ENCODE measurements around the gene PLBD2. TPM values are rescaled to one million over a fixed set of nuclear protein-coding genes. Genes with fewer than 3 reads are reported as not detected.
"Not testable (repeated sequence)": the region's sequence is repeated elsewhere in the genome, so short reads cannot be mapped to it uniquely, and the experiment has no call there.

PLBD2 gene
- polyA plus RNA-seq, 1 donor from 2014 or later = 7.1 TPM

- Mint-ChIP-seq H3K36me3 (no peaks in the 10 kb centered on the region), H3K4me3 (no peak overlapping the region), H3K9me3 (no peaks in the 10 kb centered on the region)
Observed at GRCh38 chr12:113348849-113349536, 9.4 kb upstream of the PLBD2 start.

GRCh38 chr12:113351089-113351488 lies 7.3 kb upstream of the PLBD2 start:
- Mint-ChIP-seq H3K36me3 (peaks cover 1% of the 10 kb centered on the region), H3K27ac (no peak overlapping the region), H3K4me1 (peaks cover 0 to 2% (median 2%) of the 10 kb centered on the region in 3 donors), H3K27me3 (peaks cover 9% of the 10 kb centered on the region), H3K4me3 (no peak overlapping the region), H3K9me3 (no peaks in the 10 kb centered on the region)

More at GRCh38 chr12:113348849-113349536, 9.4 kb upstream of the PLBD2 start:
- no peak overlapping the region for H3K27ac Mint-ChIP-seq
- peaks cover 6% of the 10 kb centered on the region for H3K27me3 Mint-ChIP-seq
- H3K4me1 Mint-ChIP-seq = peaks cover 0 to 2% (median 2%) of the 10 kb centered on the region in 3 donors

- not testable (repeated sequence) for H3K36me3 Mint-ChIP-seq, H3K4me3 Mint-ChIP-seq, H3K9me3 Mint-ChIP-seq, H3K4me1 Mint-ChIP-seq, H3K27ac Mint-ChIP-seq, H3K27me3 Mint-ChIP-seq
Observed at GRCh38 chr12:113354192-113354591, 4.2 kb upstream of the PLBD2 start.

GRCh38 chr12:113359133-113359938 lies 949 bp downstream of the PLBD2 start:
- Mint-ChIP-seq H3K4me1 (peaks cover 9 to 15% (median 10%) of the 10 kb centered on the region in 3 donors), H3K27ac (peak overlapping the region; percentile 62 to 82 (median 64)), H3K27me3 (peaks cover 1% of the 10 kb centered on the region), H3K9me3 (no peaks in the 10 kb centered on the region), H3K36me3 (peaks cover 1% of the 10 kb centered on the region), H3K4me3 (peak overlapping the region; percentile 78 to 90 (median 80))

GRCh38 chr12:113359939-113360748 lies 1.8 kb downstream of the PLBD2 start:
- Mint-ChIP-seq H3K27me3 (no peaks in the 10 kb centered on the region), H3K4me3 (peak overlapping the region in 3 of 4 donors; percentile 12 to 78 (median 12)), H3K36me3 (peaks cover 1% of the 10 kb centered on the region), H3K27ac (peak overlapping the region in 2 of 3 donors; percentile 75 to 82), H3K4me1 (peaks cover 9 to 15% (median 10%) of the 10 kb centered on the region in 3 donors), H3K9me3 (no peaks in the 10 kb centered on the region)

GRCh38 chr12:113361574-113362370 lies 3.4 kb downstream of the PLBD2 start:
- H3K36me3 Mint-ChIP-seq = peaks cover 6% of the 10 kb centered on the region
- H3K27ac Mint-ChIP-seq = peak overlapping the region in 2 of 3 donors; percentile 67 to 79
- no peaks in the 10 kb centered on the region for H3K9me3 Mint-ChIP-seq
- H3K4me3 Mint-ChIP-seq = no peak overlapping the region
- no peaks in the 10 kb centered on the region for H3K27me3 Mint-ChIP-seq
- H3K4me1 Mint-ChIP-seq = peaks cover 9 to 16% (median 13%) of the 10 kb centered on the region in 3 donors

- H3K4me1 Mint-ChIP-seq = peaks cover 0 to 9% (median 7%) of the 10 kb centered on the region in 3 donors
- no peaks in the 10 kb centered on the region for H3K9me3 Mint-ChIP-seq
- peak overlapping the region in 1 of 4 donors; percentile 66 for H3K4me3 Mint-ChIP-seq
- peaks cover 8% of the 10 kb centered on the region for H3K36me3 Mint-ChIP-seq
- H3K27ac Mint-ChIP-seq = peak overlapping the region in 1 of 3 donors; percentile 34
- H3K27me3 Mint-ChIP-seq = no peaks in the 10 kb centered on the region
Observed at GRCh38 chr12:113364698-113365097, 6.3 kb downstream of the PLBD2 start.

GRCh38 chr12:113365639-113366395 lies 7.4 kb downstream of the PLBD2 start:
- H3K4me3 Mint-ChIP-seq = no peak overlapping the region
- H3K4me1 Mint-ChIP-seq = peaks cover 0 to 11% (median 10%) of the 10 kb centered on the region in 3 donors
- no peaks in the 10 kb centered on the region for H3K27me3 Mint-ChIP-seq
- peaks cover 8% of the 10 kb centered on the region for H3K36me3 Mint-ChIP-seq
- no peaks in the 10 kb centered on the region for H3K9me3 Mint-ChIP-seq
- peak overlapping the region in 1 of 3 donors; percentile 34 for H3K27ac Mint-ChIP-seq

GRCh38 chr12:113366827-113367226 lies 8.4 kb downstream of the PLBD2 start:
- Mint-ChIP-seq H3K36me3 (peaks cover 8% of the 10 kb centered on the region), H3K27ac (no peak overlapping the region), H3K4me1 (peaks cover 0 to 14% (median 10%) of the 10 kb centered on the region in 3 donors)

GRCh38 chr12:113368331-113368730 lies 9.9 kb downstream of the PLBD2 start:
- no peaks in the 10 kb centered on the region for H3K9me3 Mint-ChIP-seq
- H3K4me3 Mint-ChIP-seq = no peak overlapping the region
- H3K27me3 Mint-ChIP-seq = no peaks in the 10 kb centered on the region
- H3K27ac Mint-ChIP-seq = no peak overlapping the region
- peaks cover 0 to 13% (median 8%) of the 10 kb centered on the region in 3 donors for H3K4me1 Mint-ChIP-seq
- peaks cover 11% of the 10 kb centered on the region for H3K36me3 Mint-ChIP-seq

More at GRCh38 chr12:113366827-113367226, 8.4 kb downstream of the PLBD2 start:
- Mint-ChIP-seq H3K4me3 (no peak overlapping the region), H3K9me3 (no peaks in the 10 kb centered on the region), H3K27me3 (no peaks in the 10 kb centered on the region)

GRCh38 chr12:113369391-113369985 lies 11.1 kb downstream of the PLBD2 start:
- H3K4me1 Mint-ChIP-seq = peaks cover 0 to 12% (median 8%) of the 10 kb centered on the region in 3 donors
- H3K36me3 Mint-ChIP-seq = peaks cover 13% of the 10 kb centered on the region
- H3K9me3 Mint-ChIP-seq = no peaks in the 10 kb centered on the region
- no peaks in the 10 kb centered on the region for H3K27me3 Mint-ChIP-seq
- no peak overlapping the region for H3K4me3 Mint-ChIP-seq
- peak overlapping the region in 1 of 3 donors; percentile 62 for H3K27ac Mint-ChIP-seq

- H3K4me3 Mint-ChIP-seq = peak overlapping the region in 1 of 4 donors; percentile 5
- no peaks in the 10 kb centered on the region for H3K27me3 Mint-ChIP-seq
- peaks cover 8% of the 10 kb centered on the region for H3K36me3 Mint-ChIP-seq
- no peak overlapping the region for H3K27ac Mint-ChIP-seq
- peaks cover 0 to 9% (median 8%) of the 10 kb centered on the region in 3 donors for H3K4me1 Mint-ChIP-seq
- no peaks in the 10 kb centered on the region for H3K9me3 Mint-ChIP-seq
Observed at GRCh38 chr12:113370923-113371682, 12.7 kb downstream of the PLBD2 start.
